HG02759 (cell line): Measurements from ENCODE around the gene TBKBP1.

Experiments used
- ATAC-seq: cut with Tn5 transposase; IDR thresholded peaks from one replicate; pipeline ENCODE4 v1.9.1; 2021; ENCODE audit warnings: mild to moderate bottlenecking, moderate library complexity; ENCODE audit not compliant: unreplicated experiment

Gene TBKBP1

GRCh38 chr17:47698749-47699535, 5.0 kb downstream of the TBKBP1 start:
- no peak for ATAC-seq

DNA sequence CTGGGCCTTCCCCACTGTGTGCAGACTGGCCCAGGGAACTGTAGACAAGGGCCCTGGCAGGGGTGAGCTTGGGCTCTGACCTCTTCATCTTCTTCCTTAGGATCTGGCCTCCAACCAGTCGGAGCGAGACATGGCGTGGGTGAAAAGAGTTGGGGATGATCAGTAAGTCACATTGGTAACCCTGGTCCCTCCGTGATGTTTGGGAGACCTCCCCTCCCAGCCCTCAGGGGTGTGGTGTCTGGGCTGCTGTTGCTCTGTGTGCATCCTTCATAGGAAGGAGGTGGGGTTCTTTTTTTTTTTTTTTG, 5.5 kb downstream of the TBKBP1 start:
- no peak for ATAC-seq

DNA sequence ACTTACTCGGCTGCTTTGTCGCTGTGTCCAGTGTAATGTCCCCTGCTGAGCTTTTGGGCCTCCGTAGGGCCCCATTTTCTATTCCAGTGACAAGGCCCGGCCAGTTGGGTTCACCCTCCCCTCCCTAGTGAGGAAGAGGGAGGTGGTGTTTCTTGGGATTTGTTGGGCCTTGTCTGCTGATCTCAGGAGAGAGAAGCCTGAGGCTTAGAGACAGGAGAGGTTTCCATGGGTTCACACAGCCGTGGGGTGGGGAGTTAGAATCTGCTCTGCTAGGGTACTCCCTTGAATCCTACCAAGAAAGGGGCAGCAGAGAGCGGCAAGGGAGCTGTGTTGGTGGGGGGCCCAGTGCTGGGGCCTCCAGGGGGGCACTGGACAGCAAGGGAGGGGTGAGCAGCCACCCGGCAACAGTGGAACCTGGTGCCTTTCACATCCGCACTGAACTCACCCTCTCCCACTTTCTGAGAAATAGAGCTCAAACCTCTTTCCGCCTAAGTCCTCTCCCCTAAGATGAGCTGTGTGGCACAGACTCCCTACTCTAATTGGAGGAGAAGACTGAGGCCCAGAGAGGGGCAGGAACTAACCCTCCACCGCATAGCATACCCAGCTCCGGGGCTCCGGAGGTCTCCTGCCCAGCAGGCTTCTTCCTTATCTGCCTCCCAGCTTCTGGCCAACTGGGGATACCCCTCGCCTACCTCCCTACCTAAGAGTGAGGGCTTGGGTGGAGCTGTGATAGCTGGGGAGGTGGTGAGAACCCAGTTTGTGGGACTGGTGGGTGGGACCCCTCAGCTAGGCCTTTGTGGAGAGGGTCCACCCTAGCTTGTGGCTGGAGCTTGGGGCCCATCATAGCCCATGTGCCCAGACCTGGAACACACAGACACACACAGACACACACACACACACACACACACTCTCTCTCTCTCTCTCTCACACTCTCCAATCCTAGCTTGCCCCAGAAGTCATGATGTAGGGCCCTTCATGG, 6.8 kb downstream of the TBKBP1 start:
- ATAC-seq = no peak

DNA sequence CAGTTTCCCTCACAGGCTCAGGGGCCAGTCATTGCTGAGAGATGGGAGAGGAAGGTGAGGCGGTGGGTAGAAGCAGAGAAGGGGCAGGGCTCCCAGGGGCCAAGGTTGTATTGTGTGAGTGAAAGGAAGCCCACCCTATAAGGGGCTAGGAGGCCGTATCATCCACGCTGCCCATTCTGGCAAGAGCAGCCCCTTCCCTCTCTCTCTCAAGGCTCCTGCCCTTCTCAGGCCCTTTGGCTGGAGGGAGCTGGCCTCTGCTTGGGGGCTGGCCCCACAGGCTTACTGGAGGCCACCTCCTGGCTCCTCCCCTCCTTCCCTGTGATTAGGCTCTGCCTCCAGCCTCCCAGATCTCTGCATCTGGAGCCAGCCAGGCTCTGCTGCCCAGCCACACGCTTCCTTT, 7.6 kb downstream of the TBKBP1 start:
- no peak for ATAC-seq

- ATAC-seq = no peak
Observed at GRCh38 chr17:47702391-47702995, 8.5 kb downstream of the TBKBP1 start.

- no peak for ATAC-seq
Observed at GRCh38 chr17:47703191-47703591, 9.2 kb downstream of the TBKBP1 start.

DNA sequence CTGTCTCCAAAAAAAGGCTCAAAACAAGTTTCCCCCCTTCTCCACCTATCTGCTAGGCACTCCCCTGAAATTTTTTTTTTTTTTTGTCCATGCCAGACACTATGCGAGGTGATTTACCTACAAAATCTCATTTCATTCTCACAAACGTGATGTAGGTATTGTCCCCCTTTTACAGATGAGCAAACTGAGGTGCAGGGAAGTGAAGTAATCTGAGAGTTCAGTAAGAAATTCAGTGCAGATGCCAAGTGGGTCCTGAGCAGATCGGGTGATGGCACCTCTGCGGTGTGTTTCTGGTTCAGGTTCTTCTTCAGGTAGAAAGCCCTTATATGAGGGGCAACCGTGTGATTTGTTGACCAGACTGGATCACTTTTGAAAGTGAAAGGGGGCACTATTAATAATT, 9.7 kb downstream of the TBKBP1 start:
- ATAC-seq = no peak

GRCh38 chr17:47704116-47704515, 10.2 kb downstream of the TBKBP1 start:
- ATAC-seq = no peak

DNA sequence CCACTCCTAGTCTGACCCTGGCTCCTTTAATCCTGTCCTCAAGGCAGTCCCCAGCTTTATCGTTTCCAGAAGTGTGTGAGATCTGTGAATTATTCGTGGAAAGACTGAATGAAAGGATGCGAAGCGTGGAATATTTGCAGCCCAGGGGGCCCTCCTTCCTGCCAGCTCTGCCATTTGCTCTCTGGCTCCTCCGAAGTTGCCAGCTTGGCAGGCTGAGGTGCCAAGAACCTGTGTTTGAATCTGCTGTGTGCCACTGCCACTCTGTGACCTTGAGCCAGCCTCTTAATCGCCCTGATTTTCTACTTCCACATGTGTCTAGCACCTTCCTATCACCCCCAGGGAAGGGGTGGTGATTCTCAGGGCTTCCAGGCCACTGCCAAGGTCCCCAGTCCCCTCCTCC, 10.8 kb downstream of the TBKBP1 start:
- ATAC-seq = no peak

DNA sequence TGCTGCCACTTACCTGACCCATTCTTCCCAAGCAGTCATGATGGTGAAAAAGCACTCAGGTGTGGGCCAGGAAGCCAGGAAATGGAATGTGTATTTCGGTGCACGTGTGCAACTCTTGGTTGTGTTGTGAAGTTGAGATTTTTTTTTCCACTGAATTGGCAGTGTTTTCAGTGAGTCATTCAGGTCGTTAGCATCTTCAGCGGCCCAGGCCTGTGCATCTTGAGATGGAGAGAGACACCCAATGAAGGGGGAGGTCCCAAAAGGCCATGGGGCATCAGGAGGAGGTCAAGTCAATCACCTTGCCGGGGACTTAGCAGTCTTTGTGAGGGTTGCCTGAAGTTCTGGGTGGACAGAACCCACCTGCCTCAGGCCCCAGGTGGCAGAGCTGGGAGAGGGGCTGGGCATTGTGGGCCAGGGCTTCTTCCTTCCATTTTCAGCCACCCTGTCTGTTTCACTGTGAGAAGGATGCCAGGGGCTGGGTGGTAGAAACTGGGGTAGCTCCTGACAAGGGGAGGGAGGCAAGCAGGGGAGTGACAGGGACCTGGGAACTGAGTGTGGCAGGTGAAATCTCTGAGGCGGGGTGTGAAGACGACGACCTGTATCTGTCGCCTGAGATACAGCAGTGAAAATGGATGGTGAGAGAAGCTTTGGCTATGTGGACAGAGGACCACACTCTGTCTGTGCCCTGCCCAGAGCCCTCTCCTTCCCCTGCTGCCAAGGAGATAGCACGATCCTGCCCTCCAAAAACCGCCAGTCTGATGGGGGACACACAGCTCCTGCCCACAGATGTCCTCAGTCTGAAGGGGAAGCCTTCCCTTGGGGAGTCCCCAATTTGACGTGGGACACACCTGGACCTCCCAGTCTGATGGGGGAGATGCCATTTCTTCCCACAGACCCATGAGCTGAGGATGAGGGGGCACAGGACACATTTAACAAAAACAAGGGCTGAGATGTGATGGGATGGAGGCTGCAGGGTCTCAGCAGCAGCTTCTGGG, 11.9 kb downstream of the TBKBP1 start:
- no peak for ATAC-seq

DNA sequence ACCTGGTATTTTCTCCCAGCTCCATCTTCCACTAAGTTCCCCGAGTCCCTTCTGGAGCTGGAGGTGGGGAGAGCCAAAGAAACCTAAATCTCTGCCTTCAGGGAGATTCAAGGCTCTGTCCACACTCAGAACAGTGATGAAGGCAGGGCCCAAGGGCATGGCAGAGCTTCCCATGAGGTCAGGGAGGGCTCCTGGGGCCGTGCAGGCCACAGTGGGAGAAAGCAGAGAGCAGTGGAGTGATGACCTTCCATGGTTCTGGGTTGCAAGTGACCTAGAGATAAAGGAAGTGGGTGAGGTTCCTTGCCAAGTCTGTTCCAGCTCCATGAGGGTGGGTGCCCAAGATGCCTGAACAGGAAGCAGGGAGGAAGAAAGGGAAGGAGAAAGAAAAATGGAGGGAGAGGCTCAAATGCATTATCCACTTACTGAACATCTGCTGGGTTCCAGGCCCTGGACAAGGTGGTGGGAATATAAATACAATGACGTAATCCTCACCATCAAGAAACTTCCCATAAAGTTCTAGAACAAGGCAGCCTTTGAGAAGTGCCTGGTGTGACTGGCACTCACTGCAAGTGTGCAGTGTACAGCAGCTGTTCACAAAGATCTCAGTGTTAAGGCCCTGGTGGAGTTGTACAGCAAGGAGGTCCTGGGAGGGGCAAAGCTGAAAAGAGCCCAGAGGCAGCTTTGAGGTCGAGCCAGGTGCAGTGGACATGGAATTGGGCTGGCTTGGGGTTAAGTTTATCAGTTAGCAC, 13.3 kb downstream of the TBKBP1 start:
- ATAC-seq = no peak

GRCh38 chr17:47707884-47708283, 13.9 kb downstream of the TBKBP1 start:
- ATAC-seq = no peak

DNA sequence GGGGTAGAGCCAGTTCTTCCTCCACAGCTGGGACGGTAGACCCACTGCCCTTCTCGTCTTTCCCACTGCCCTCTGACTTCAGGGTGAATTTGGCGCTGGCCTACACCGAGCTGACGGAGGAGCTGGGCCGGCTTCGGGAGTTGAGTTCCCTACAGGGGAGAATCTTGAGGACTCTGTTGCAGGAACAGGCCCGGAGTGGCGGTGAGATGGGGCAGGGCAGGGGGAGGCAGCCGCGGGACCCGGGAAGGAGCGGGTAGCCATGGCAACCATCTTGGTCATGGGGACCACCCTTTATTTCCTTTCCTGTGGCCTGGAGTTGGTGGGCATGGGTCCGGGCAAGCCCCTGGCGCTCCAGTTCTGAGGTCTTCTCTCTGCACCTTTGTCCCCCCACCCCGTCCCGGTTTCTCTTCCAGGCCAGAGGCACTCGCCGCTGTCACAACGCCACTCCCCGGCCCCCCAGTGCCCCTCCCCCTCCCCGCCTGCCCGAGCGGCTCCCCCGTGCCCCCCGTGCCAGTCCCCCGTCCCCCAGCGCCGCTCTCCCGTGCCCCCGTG, 14.4 kb downstream of the TBKBP1 start:
- ATAC-seq = no peak

- no peak for ATAC-seq
Observed at GRCh38 chr17:47708864-47709541, 15.0 kb downstream of the TBKBP1 start.

GRCh38 chr17:47709594-47709993, 15.6 kb downstream of the TBKBP1 start:
- ATAC-seq = no peak

GRCh38 chr17:47711366-47712099, 17.6 kb downstream of the TBKBP1 start:
- ATAC-seq = no peak

GRCh38 chr17:47712330-47713023, 18.5 kb downstream of the TBKBP1 start:
- no peak for ATAC-seq
